Omental fat pad (tissue), 4 donors: Measurements from ENCODE around the gene SEMA4D. TPM values are rescaled to one million over a fixed set of nuclear protein-coding genes. Genes with fewer than 3 reads are reported as not detected.

Experiments used
- ATAC-seq: fragments of 150-250 bp; one replicate; pipeline ENCODE4 v1.9.1; 2016; ENCODE audit warnings: mild to moderate bottlenecking, moderate library complexity; ENCODE audit not compliant: low FRiP score
- DNase-seq: peaks from one replicate; pipeline ENCODE4 v3.0.0-alpha.2; 2019; ENCODE audit warnings: low spot score
- CTCF ChIP-seq, 3 donors: fragments of 450-650 bp; IDR thresholded peaks; one replicate each; pipeline ENCODE4 v1.5.1; 2016 to 2017; ENCODE audit warnings: antibody characterized with exemption in 3 of 3, mild to moderate bottlenecking in 3 of 3, moderate library complexity in 2 of 3
- total RNA-seq, 4 donors: library from RNA; depleted of rRNA; stranded (reverse); fragments of >200 nt; gene quantifications; one replicate each; pipeline ENCODE4 v1.1.0, GENCODE V29; 2016

Gene SEMA4D
- total RNA-seq, 4 donors from 2014 or later = 14.2 to 49.5 (median 18.3) TPM

GRCh38 chr9:89529243-89530035, 31.5 kb upstream of the SEMA4D start:
- DNase-seq (no peak), ATAC-seq (no peak)
- no peak for TF ChIP-seq CTCF (IDR thresholded peaks at IDR 0.05)

- DNase-seq (no peak), ATAC-seq (no peak)
- no peak for TF ChIP-seq CTCF (IDR thresholded peaks at IDR 0.05)
Observed at GRCh38 chr9:89528540-89528939, 30.6 kb upstream of the SEMA4D start.

- TF ChIP-seq CTCF (IDR thresholded peaks at IDR 0.05) = no peak
- ATAC-seq (no peak), DNase-seq (no peak)
Observed at GRCh38 chr9:89528131-89528530, 30.2 kb upstream of the SEMA4D start.

GRCh38 chr9:89527084-89527483, 29.2 kb upstream of the SEMA4D start:
- ATAC-seq = no peak
- no peak for DNase-seq
- TF ChIP-seq CTCF (IDR thresholded peaks at IDR 0.05) = no peak

GRCh38 chr9:89526667-89527066, 28.8 kb upstream of the SEMA4D start:
- DNase-seq (no peak), ATAC-seq (no peak)
- TF ChIP-seq CTCF (IDR thresholded peaks at IDR 0.05) = no peak

- ATAC-seq = no peak
- TF ChIP-seq CTCF (IDR thresholded peaks at IDR 0.05) = no peak
Observed at GRCh38 chr9:89525446-89526374, 27.8 kb upstream of the SEMA4D start.

More at GRCh38 chr9:89525446-89526374, 27.8 kb upstream of the SEMA4D start:
- DNase-seq = no peak
